Measurements from ENCODE around the gene LMNB1.
"Not testable (repeated sequence)": the region's sequence is repeated elsewhere in the genome, so short reads cannot be mapped to it uniquely, and the experiment has no call there.

LMNB1 gene

GRCh38 chr5:126776499-126777256 is at the start of gene LMNB1:
Gene LMNB1 (plus strand): TSS chr5:126777136. CDS start chr5:126777509, 373 bp downstream.
- peak; percentile 53 for DNase-seq

- DNase-seq: no peak
These were observed 44.2 kb upstream of the LMNB1 start for GRCh38 chr5:126732716-126733115.

- DNase-seq: not testable (repeated sequence)
These were observed 42.4 kb upstream of the LMNB1 start for GRCh38 chr5:126734573-126734972.

- DNase-seq: no peak
These were observed 40.8 kb upstream of the LMNB1 start for GRCh38 chr5:126736141-126736540.

GRCh38 chr5:126741361-126741760 is 35.6 kb upstream of the LMNB1 start:
- no peak for DNase-seq

- no peak for DNase-seq
These were observed 34.5 kb upstream of the LMNB1 start for GRCh38 chr5:126742425-126742824.

- DNase-seq: no peak
These were observed 32.1 kb upstream of the LMNB1 start for GRCh38 chr5:126744836-126745235.

- DNase-seq: no peak
These were observed 31.5 kb upstream of the LMNB1 start for GRCh38 chr5:126745259-126745992.

- DNase-seq: no peak
These were observed 30.6 kb upstream of the LMNB1 start for GRCh38 chr5:126746290-126746689.

GRCh38 chr5:126752081-126752785 is 24.7 kb upstream of the LMNB1 start:
- DNase-seq: no peak

- DNase-seq: no peak
These were observed 23.7 kb upstream of the LMNB1 start for GRCh38 chr5:126753227-126753626.

- no peak for DNase-seq
These were observed 22.3 kb upstream of the LMNB1 start for GRCh38 chr5:126754609-126755008.

- no peak for DNase-seq
These were observed 21.3 kb upstream of the LMNB1 start for GRCh38 chr5:126755593-126755992.

- DNase-seq: no peak
These were observed 19.1 kb upstream of the LMNB1 start for GRCh38 chr5:126757713-126758357.

GRCh38 chr5:126763371-126763770 is 13.6 kb upstream of the LMNB1 start:
- DNase-seq: no peak

- DNase-seq: no peak
These were observed 7.2 kb upstream of the LMNB1 start for GRCh38 chr5:126769703-126770102.

- not testable (repeated sequence) for DNase-seq
These were observed 3.4 kb upstream of the LMNB1 start for GRCh38 chr5:126773536-126773935.

- DNase-seq: not testable (repeated sequence)
These were observed 2.3 kb upstream of the LMNB1 start for GRCh38 chr5:126774595-126774994.

GRCh38 chr5:126777257-126777974 is 480 bp downstream of the LMNB1 start:
- DNase-seq: no peak

GRCh38 chr5:126777975-126778674 is 1.2 kb downstream of the LMNB1 start:
- peak; percentile 52 for DNase-seq

GRCh38 chr5:126778675-126779403 is 1.9 kb downstream of the LMNB1 start:
- DNase-seq: no peak
